NCI-H2171 treated with DMSO at 0.1 percent for 48 hours (cell line): Measurements from ENCODE around the gene OR1J1.

Experiments
- DNase-seq: peaks from one replicate; lab custom pipeline; 2025; lab: John Stamatoyannopoulos, UW

Gene OR1J1

DNA sequence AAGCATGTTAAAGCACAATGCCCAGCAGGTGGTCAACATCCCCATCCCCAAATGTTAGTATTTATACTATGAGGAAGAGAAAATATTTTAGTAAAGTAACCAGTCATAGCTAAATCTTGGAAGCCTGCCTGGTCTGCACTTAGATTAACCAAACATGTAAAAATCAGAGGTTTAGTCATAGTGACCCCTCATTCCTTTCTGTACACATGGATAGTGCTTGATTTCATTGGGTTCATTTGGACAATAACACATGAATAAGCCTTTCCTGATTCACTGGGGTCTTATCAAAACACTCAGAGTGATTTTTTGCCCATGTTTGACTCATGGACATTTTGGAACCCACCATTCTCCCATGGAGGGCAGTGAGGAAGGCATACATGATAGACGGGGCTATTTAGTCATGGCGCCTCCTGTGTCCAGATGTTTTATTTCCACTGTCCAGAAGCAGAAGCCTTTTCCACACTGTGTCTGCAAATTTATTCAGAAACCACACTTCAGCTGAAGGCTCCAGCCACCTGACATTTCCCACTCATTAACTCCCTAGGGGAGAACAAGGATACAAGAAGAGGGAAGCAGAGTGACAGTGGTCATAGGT is 32.5 kb downstream of the OR1J1 start:
- DNase-seq, result no peak

DNA sequence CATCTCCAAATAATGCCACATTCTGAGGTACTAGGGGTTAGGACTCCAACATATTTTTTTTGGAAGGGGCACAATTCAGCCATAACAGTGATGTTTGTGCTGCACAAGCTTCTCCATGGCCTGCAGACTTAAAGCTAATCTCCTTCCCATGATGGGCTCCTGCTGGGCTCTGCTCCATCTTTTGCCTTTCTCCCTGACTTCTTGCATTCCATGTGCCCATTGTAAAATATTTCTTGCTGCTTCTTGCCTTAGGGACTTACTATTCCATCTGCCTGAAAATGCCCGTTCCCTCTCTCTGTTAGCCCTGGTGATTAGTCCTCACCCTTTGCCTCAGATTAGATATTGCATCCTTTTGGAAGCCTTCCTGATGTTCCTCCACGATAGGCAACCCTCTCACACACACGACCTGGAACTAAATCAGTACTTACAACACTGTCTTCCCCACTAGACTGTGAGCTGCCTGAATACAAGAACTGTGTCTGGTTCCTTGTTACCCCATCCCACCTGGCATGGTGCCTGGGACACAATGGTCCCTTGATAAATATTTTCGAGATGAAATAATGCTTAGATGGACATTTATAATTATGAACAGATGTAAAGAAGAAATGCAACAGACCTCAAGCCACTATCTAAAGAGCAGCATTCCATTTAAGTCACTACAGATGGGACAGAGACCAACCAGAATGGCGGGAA is 33.5 kb downstream of the OR1J1 start:
- no peak for DNase-seq

- no peak for DNase-seq
Observed at GRCh38 chr9:122442568-122442967, 35.2 kb downstream of the OR1J1 start.
